K562 (cell line): ENCODE measurements around the gene NCDN. TPM values are rescaled to one million over a fixed set of nuclear protein-coding genes. Genes with fewer than 3 reads are reported as not detected.

Experiments used
- CCNT2 ChIP-seq: IDR thresholded peaks from 2 replicates; pipeline ENCODE4 v1.6.1; 2011; ENCODE audit warnings: borderline replicate concordance, low read depth, mild to moderate bottlenecking, moderate library complexity, mixed read lengths, low read length; ENCODE audit not compliant: insufficient read length; ENCODE audit errors: extremely low read depth
- KAT8 ChIP-seq: fragments of 450-650 bp; IDR thresholded peaks from 2 replicates; pipeline ENCODE4 v1.6.1; 2016; ENCODE audit warnings: low read depth, mild to moderate bottlenecking
- PHB ChIP-seq: fragments of 250-450 bp; sonication (Bioruptor Pico); IDR thresholded peaks from 2 replicates; pipeline ENCODE4 v1.5.0; 2021
- PURB ChIP-seq: sonication (generic); formaldehyde crosslinking; IDR thresholded peaks from 2 replicates; pipeline ENCODE4 v1.9.0; 2021; ENCODE audit warnings: low read depth, mild to moderate bottlenecking, missing genetic modification reagents
- SMARCB1 ChIP-seq: IDR thresholded peaks from 2 replicates; pipeline ENCODE4 v1.6.1; 2011; ENCODE audit warnings: improper control_type of control experiment, low read depth; ENCODE audit not compliant: insufficient read length
- TAF15 ChIP-seq: fragments of 200-400 bp; formaldehyde crosslinking; IDR thresholded peaks from 2 replicates; pipeline ENCODE4 v1.6.1; 2017; ENCODE audit warnings: mild to moderate bottlenecking, low read depth, low read length, moderate library complexity
- TARDBP ChIP-seq: fragments of 450-650 bp; IDR thresholded peaks from 2 replicates; pipeline ENCODE4 v1.6.1; 2016
- ZNF589 ChIP-seq: fragments of 200-800 bp; sonication (Bioruptor generic); IDR thresholded peaks from 2 replicates; pipeline ENCODE4 v1.6.1; 2016; ENCODE audit warnings: low read depth, missing genetic modification characterization, missing compliant biosample characterization
- polyA plus RNA-seq, 8 experiments: library from polyadenylated mRNA; depleted of rRNA in 4 of 8; stranded (reverse) in 5 of 8; unstranded in 3 of 8; fragments of >200 nt; fragmentation: Nextera tagmentation in 2 of 8; fragmentation: Illumina TruSeq in 1 of 8; extraction: Ambion mirVana in 2 of 8; extraction: Trizol in 1 of 8; gene quantifications; 2 replicates each; pipeline versions ENCODE4 v1.2.1 to v1.2.3, GENCODE V29; 2011 to 2014; ENCODE audit warnings: inconsistent platforms in 1 of 8, missing spikeins in 1 of 8
- total RNA-seq, 7 experiments: library from RNA; depleted of rRNA in 6 of 7; stranded (reverse); fragments of >200 nt in 6 of 7; fragmentation: Illumina TruSeq in 2 of 7; extraction: Trizol in 2 of 7; gene quantifications; 2 replicates each; pipeline versions ENCODE4 v1.2.1 to v1.2.3, GENCODE V29; 2011 to 2021; ENCODE audit warnings: low replicate concordance in 1 of 7
- TF ChIP-seq, protein P1 (sequence below): fragments of 200-600 bp; sonication (generic); IDR thresholded peaks from one replicate; pipeline ENCODE4 v1.6.1; 2012; ENCODE audit warnings: mild to moderate bottlenecking, low read depth, low read length, inconsistent platforms
- TF ChIP-seq, protein P2 (sequence below), 2 experiments: fragments of 200-800 bp in 1 of 2; sonication (Bioruptor generic) in 1 of 2; sonication (generic) in 1 of 2; formaldehyde crosslinking in 1 of 2; IDR thresholded peaks in 1 of 2; conservative IDR thresholded peaks in 1 of 2; 2 replicates each; pipeline versions ENCODE4 v1.5.0 to v1.6.1; 2016 to 2020; ENCODE audit warnings: missing compliant biosample characterization in 1 of 2, missing genetic modification characterization in 1 of 2, missing genetic modification reagents in 1 of 2
- TF ChIP-seq, protein P3 (sequence below), 2 experiments: fragments of 450-650 bp; IDR thresholded peaks; 2 replicates each; pipeline ENCODE4 v1.6.1; 2016

Gene NCDN
- total and polyA plus RNA-seq, 9 of the 15 experiments (the other 6 are each of a cell fraction or from before 2014, with no cell fraction given): 1.9 to 35.1 (median 10.7) TPM

GRCh38 chr1:35557118-35557610 is 435 bp upstream of the NCDN start, which contains the start of gene KIAA0319L (continued):
- no peak for TF ChIP-seq ZNF589
- no peak for TF ChIP-seq TAF15
- peak; percentile 29 for TF ChIP-seq CCNT2
- TF ChIP-seq TARDBP: 0 out of 2 replicates have a peak, but pooled peaks have one; percentile 11
- no peak for TF ChIP-seq PURB (CRISPR knock-in tag)
- TF ChIP-seq KAT8: no peak
- TF ChIP-seq, protein P1, sequence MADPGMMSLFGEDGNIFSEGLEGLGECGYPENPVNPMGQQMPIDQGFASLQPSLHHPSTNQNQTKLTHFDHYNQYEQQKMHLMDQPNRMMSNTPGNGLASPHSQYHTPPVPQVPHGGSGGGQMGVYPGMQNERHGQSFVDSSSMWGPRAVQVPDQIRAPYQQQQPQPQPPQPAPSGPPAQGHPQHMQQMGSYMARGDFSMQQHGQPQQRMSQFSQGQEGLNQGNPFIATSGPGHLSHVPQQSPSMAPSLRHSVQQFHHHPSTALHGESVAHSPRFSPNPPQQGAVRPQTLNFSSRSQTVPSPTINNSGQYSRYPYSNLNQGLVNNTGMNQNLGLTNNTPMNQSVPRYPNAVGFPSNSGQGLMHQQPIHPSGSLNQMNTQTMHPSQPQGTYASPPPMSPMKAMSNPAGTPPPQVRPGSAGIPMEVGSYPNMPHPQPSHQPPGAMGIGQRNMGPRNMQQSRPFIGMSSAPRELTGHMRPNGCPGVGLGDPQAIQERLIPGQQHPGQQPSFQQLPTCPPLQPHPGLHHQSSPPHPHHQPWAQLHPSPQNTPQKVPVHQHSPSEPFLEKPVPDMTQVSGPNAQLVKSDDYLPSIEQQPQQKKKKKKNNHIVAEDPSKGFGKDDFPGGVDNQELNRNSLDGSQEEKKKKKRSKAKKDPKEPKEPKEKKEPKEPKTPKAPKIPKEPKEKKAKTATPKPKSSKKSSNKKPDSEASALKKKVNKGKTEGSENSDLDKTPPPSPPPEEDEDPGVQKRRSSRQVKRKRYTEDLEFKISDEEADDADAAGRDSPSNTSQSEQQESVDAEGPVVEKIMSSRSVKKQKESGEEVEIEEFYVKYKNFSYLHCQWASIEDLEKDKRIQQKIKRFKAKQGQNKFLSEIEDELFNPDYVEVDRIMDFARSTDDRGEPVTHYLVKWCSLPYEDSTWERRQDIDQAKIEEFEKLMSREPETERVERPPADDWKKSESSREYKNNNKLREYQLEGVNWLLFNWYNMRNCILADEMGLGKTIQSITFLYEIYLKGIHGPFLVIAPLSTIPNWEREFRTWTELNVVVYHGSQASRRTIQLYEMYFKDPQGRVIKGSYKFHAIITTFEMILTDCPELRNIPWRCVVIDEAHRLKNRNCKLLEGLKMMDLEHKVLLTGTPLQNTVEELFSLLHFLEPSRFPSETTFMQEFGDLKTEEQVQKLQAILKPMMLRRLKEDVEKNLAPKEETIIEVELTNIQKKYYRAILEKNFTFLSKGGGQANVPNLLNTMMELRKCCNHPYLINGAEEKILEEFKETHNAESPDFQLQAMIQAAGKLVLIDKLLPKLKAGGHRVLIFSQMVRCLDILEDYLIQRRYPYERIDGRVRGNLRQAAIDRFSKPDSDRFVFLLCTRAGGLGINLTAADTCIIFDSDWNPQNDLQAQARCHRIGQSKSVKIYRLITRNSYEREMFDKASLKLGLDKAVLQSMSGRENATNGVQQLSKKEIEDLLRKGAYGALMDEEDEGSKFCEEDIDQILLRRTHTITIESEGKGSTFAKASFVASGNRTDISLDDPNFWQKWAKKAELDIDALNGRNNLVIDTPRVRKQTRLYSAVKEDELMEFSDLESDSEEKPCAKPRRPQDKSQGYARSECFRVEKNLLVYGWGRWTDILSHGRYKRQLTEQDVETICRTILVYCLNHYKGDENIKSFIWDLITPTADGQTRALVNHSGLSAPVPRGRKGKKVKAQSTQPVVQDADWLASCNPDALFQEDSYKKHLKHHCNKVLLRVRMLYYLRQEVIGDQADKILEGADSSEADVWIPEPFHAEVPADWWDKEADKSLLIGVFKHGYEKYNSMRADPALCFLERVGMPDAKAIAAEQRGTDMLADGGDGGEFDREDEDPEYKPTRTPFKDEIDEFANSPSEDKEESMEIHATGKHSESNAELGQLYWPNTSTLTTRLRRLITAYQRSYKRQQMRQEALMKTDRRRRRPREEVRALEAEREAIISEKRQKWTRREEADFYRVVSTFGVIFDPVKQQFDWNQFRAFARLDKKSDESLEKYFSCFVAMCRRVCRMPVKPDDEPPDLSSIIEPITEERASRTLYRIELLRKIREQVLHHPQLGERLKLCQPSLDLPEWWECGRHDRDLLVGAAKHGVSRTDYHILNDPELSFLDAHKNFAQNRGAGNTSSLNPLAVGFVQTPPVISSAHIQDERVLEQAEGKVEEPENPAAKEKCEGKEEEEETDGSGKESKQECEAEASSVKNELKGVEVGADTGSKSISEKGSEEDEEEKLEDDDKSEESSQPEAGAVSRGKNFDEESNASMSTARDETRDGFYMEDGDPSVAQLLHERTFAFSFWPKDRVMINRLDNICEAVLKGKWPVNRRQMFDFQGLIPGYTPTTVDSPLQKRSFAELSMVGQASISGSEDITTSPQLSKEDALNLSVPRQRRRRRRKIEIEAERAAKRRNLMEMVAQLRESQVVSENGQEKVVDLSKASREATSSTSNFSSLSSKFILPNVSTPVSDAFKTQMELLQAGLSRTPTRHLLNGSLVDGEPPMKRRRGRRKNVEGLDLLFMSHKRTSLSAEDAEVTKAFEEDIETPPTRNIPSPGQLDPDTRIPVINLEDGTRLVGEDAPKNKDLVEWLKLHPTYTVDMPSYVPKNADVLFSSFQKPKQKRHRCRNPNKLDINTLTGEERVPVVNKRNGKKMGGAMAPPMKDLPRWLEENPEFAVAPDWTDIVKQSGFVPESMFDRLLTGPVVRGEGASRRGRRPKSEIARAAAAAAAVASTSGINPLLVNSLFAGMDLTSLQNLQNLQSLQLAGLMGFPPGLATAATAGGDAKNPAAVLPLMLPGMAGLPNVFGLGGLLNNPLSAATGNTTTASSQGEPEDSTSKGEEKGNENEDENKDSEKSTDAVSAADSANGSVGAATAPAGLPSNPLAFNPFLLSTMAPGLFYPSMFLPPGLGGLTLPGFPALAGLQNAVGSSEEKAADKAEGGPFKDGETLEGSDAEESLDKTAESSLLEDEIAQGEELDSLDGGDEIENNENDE: no peak
- TF ChIP-seq, protein P2, sequence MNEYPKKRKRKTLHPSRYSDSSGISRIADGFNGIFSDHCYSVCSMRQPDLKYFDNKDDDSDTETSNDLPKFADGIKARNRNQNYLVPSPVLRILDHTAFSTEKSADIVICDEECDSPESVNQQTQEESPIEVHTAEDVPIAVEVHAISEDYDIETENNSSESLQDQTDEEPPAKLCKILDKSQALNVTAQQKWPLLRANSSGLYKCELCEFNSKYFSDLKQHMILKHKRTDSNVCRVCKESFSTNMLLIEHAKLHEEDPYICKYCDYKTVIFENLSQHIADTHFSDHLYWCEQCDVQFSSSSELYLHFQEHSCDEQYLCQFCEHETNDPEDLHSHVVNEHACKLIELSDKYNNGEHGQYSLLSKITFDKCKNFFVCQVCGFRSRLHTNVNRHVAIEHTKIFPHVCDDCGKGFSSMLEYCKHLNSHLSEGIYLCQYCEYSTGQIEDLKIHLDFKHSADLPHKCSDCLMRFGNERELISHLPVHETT (CRISPR knock-in tag; conservative IDR thresholded peaks at IDR 0.05 in 1 of 2, IDR thresholded peaks at IDR 0.05 in 1 of 2): peak in 1 of 2 experiments; percentile 78; a peak in 2 of 4 replicates
- TF ChIP-seq, protein P3, sequence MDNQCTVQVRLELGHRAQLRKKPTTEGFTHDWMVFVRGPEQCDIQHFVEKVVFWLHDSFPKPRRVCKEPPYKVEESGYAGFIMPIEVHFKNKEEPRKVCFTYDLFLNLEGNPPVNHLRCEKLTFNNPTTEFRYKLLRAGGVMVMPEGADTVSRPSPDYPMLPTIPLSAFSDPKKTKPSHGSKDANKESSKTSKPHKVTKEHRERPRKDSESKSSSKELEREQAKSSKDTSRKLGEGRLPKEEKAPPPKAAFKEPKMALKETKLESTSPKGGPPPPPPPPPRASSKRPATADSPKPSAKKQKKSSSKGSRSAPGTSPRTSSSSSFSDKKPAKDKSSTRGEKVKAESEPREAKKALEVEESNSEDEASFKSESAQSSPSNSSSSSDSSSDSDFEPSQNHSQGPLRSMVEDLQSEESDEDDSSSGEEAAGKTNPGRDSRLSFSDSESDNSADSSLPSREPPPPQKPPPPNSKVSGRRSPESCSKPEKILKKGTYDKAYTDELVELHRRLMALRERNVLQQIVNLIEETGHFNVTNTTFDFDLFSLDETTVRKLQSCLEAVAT (IDR thresholded peaks at IDR 0.05): no peak
- TF ChIP-seq SMARCB1: no peak
- 0 out of 2 replicates have a peak, but pooled peaks have one; percentile 30 for TF ChIP-seq PHB (CRISPR knock-in tag)
